Tibial artery (tissue), 4 donors: ENCODE measurements around the gene NXT1.
"Not testable (repeated sequence)": the region's sequence is repeated elsewhere in the genome, so short reads cannot be mapped to it uniquely, and the experiment has no call there.

Experiments
- DNase-seq, 2 donors: peaks; one replicate each; pipeline ENCODE4 v3.0.0-alpha.2; 2019
- H3K27ac ChIP-seq, 2 donors: fragments of 200-600 bp; sonication (generic) in 1 of 2; 1 replicate in 1 of 2; 2 replicates in 1 of 2; pipeline ENCODE4 v1.5.1; 2018 to 2019; ENCODE audit warnings: mild to moderate bottlenecking in 1 of 2
- H3K27me3 ChIP-seq, 2 donors: fragments of 200-600 bp; sonication (generic) in 1 of 2; one replicate each; pipeline versions ENCODE4 v1.5.1 to v1.6.0; 2016 to 2019
- H3K36me3 ChIP-seq, 3 donors: fragments of 200-600 bp; sonication (generic) in 2 of 3; one replicate each; pipeline ENCODE4 v1.5.1; 2016 to 2019; ENCODE audit warnings: mild to moderate bottlenecking in 2 of 3
- H3K4me1 ChIP-seq, 4 donors: fragments of 200-600 bp; sonication (generic) in 2 of 4; 1 replicate in 3 of 4; 2 replicates in 1 of 4; pipeline ENCODE4 v1.5.1; 2016 to 2019
- H3K4me3 ChIP-seq, 2 donors: fragments of 200-600 bp; sonication (generic) in 1 of 2; 1 replicate in 1 of 2; 2 replicates in 1 of 2; pipeline ENCODE4 v1.5.1; 2018 to 2019; ENCODE audit warnings: mild to moderate bottlenecking in 2 of 2
- H3K9me3 ChIP-seq, 3 donors: fragments of 200-600 bp; sonication (generic) in 1 of 3; one replicate each; pipeline ENCODE4 v1.5.1; 2016 to 2019
- CTCF ChIP-seq, 2 experiments: fragments of 200-600 bp in 1 of 2; fragments of 450-650 bp in 1 of 2; IDR thresholded peaks; one replicate each; pipeline ENCODE4 v1.5.1; 2017 to 2019; ENCODE audit warnings: antibody characterized with exemption in 2 of 2, mild to moderate bottlenecking in 1 of 2, moderate library complexity in 1 of 2
- intact Hi-C: fragments of 100-400 bp; cut with DNase I; formaldehyde crosslinking; loops from one replicate; pipeline ENCODE4 v1.15.0; 2023; ENCODE audit warnings: low total_unique reads

Gene NXT1

GRCh38 chr20:23304616-23305015, 46.0 kb upstream of the NXT1 start:
- Histone ChIP-seq H3K4me1 (no peaks in the 10 kb centered on the region), H3K9me3 (no peaks in the 10 kb centered on the region), H3K4me3 (no peak overlapping the region), H3K27me3 (no peaks in the 10 kb centered on the region), H3K27ac (no peak overlapping the region), H3K36me3 (no peaks in the 10 kb centered on the region)
- DNase-seq = peak in 1 of 2 donors; percentile 16
- intact Hi-C loops = no loop called here
- TF ChIP-seq CTCF (IDR thresholded peaks at IDR 0.05) = no peak

- Histone ChIP-seq H3K4me1 (no peaks in the 10 kb centered on the region), H3K36me3 (no peaks in the 10 kb centered on the region), H3K9me3 (no peaks in the 10 kb centered on the region), H3K4me3 (no peak overlapping the region), H3K27me3 (no peaks in the 10 kb centered on the region), H3K27ac (no peak overlapping the region)
- intact Hi-C loops = no loop called here
- no peak for TF ChIP-seq CTCF (IDR thresholded peaks at IDR 0.05)
- DNase-seq = peak in 1 of 2 donors; percentile 58
Observed at GRCh38 chr20:23305098-23305497, 45.5 kb upstream of the NXT1 start.

GRCh38 chr20:23307393-23307792, 43.2 kb upstream of the NXT1 start:
- intact Hi-C loops, DNase-seq, H3K4me3 ChIP-seq, H3K4me1 ChIP-seq, H3K9me3 ChIP-seq, H3K27me3 ChIP-seq, H3K36me3 ChIP-seq, H3K27ac ChIP-seq: not testable (repeated sequence)

- TF ChIP-seq CTCF (IDR thresholded peaks at IDR 0.05) = no peak
- DNase-seq = no peak
- H3K4me3 ChIP-seq = no peak overlapping the region
- no peaks in the 10 kb centered on the region for H3K36me3 ChIP-seq
- H3K9me3 ChIP-seq = no peaks in the 10 kb centered on the region
- no peaks in the 10 kb centered on the region for H3K4me1 ChIP-seq
- intact Hi-C loops = no loop called here
- no peak overlapping the region for H3K27ac ChIP-seq
- no peaks in the 10 kb centered on the region for H3K27me3 ChIP-seq
Observed at GRCh38 chr20:23308024-23308423, 42.6 kb upstream of the NXT1 start.

- H3K9me3 ChIP-seq = no peaks in the 10 kb centered on the region
- H3K27ac ChIP-seq = no peak overlapping the region
- DNase-seq = no peak
- no peaks in the 10 kb centered on the region for H3K36me3 ChIP-seq
- H3K27me3 ChIP-seq = no peaks in the 10 kb centered on the region
- intact Hi-C loops = no loop called here
- TF ChIP-seq CTCF (IDR thresholded peaks at IDR 0.05) = no peak
- no peaks in the 10 kb centered on the region for H3K4me1 ChIP-seq
- no peak overlapping the region for H3K4me3 ChIP-seq
Observed at GRCh38 chr20:23308908-23309307, 41.7 kb upstream of the NXT1 start.

- Histone ChIP-seq H3K4me1 (no peaks in the 10 kb centered on the region), H3K36me3 (no peaks in the 10 kb centered on the region), H3K4me3 (no peak overlapping the region), H3K27me3 (no peaks in the 10 kb centered on the region), H3K9me3 (no peaks in the 10 kb centered on the region), H3K27ac (no peak overlapping the region)
- intact Hi-C loops = no loop called here
- no peak for TF ChIP-seq CTCF (IDR thresholded peaks at IDR 0.05)
- DNase-seq = no peak
Observed at GRCh38 chr20:23309781-23310180, 40.8 kb upstream of the NXT1 start.
